ENCODE measurements around the gene ASB18.

Gene ASB18

GRCh38 chr2:236175548-236176150, 88.6 kb downstream of the ASB18 start:
- ChIA-PET CTCF (interaction anchor here (0.7 to 12.0 kb wide), 10 partner anchors 9 to 416 kb away, joined by 3 to 429 read pairs (median 8); partner anchors contain the start of gene GBX2), POLR2A (no interaction called here)
- no peak for TF ChIP-seq CTCF (IDR thresholded peaks at IDR 0.05; ENCODE audit: insufficient read depth, low read length, missing control alignments)
- H3K4me3 ChIP-seq (ENCODE audit: low read depth, low read length) = no peak overlapping the region
- DNase-seq (ENCODE audit: low read depth, low spot score) = no peak

- DNase-seq (ENCODE audit: low read depth, low spot score) = no peak
- no peak overlapping the region for H3K4me3 ChIP-seq (ENCODE audit: low read depth, low read length)
- ChIA-PET POLR2A (no interaction called here), CTCF (interaction anchor here (1.1 to 12.0 kb wide), 3 partner anchors 8 to 395 kb away, joined by 5 to 429 read pairs (median 150); no protein-coding TSS in a partner anchor)
- TF ChIP-seq CTCF (IDR thresholded peaks at IDR 0.05; ENCODE audit: insufficient read depth, low read length, missing control alignments) = no peak
These were observed 90.2 kb downstream of the ASB18 start for GRCh38 chr2:236173729-236174607.

- no peak overlapping the region for H3K4me3 ChIP-seq (ENCODE audit: low read depth, low read length)
- ChIA-PET POLR2A (no interaction called here), CTCF (interaction anchor here (1.1 to 12.0 kb wide), 3 partner anchors 8 to 394 kb away, joined by 5 to 429 read pairs (median 150); no protein-coding TSS in a partner anchor)
- DNase-seq (ENCODE audit: low read depth, low spot score) = no peak
- no peak for TF ChIP-seq CTCF (IDR thresholded peaks at IDR 0.05; ENCODE audit: insufficient read depth, low read length, missing control alignments)
These were observed 91.0 kb downstream of the ASB18 start for GRCh38 chr2:236173036-236173728.

- DNase-seq (ENCODE audit: low read depth, low spot score) = no peak
- no peak for TF ChIP-seq CTCF (IDR thresholded peaks at IDR 0.05; ENCODE audit: insufficient read depth, low read length, missing control alignments)
- ChIA-PET CTCF (interaction anchor here (1.1 to 4.9 kb wide), 2 partner anchors 8 to 393 kb away, joined by 4 to 22 read pairs; no protein-coding TSS in a partner anchor), POLR2A (no interaction called here)
- H3K4me3 ChIP-seq (ENCODE audit: low read depth, low read length) = no peak overlapping the region
These were observed 91.8 kb downstream of the ASB18 start for GRCh38 chr2:236172255-236173035.

GRCh38 chr2:236171680-236172254, 92.4 kb downstream of the ASB18 start:
- POLR2A ChIA-PET = no interaction called here
- TF ChIP-seq CTCF (IDR thresholded peaks at IDR 0.05; ENCODE audit: insufficient read depth, low read length, missing control alignments) = no peak
- DNase-seq (ENCODE audit: low read depth, low spot score) = no peak
- CTCF ChIA-PET = interaction anchor here (1.1 to 4.9 kb wide), 4 partner anchors 9 to 406 kb away, joined by 3 to 22 read pairs (median 6); no protein-coding TSS in a partner anchor
- H3K4me3 ChIP-seq (ENCODE audit: low read depth, low read length) = no peak overlapping the region
